ENCODE measurements around the gene SOCS7.

Gene SOCS7

GRCh38 chr17:38442548-38442947 is 90.9 kb downstream of the SOCS7 start:
- DNase-seq = no peak

GRCh38 chr17:38443356-38444031 is 91.8 kb downstream of the SOCS7 start:
- peak; percentile 13 for DNase-seq

- peak; percentile 67 for DNase-seq
These were observed 92.5 kb downstream of the SOCS7 start for GRCh38 chr17:38444151-38444550.

- DNase-seq = no peak
These were observed 96.0 kb downstream of the SOCS7 start for GRCh38 chr17:38447502-38448085.

GRCh38 chr17:38448208-38448771 is 96.6 kb downstream of the SOCS7 start:
- no peak for DNase-seq

GRCh38 chr17:38449364-38449763 is 97.7 kb downstream of the SOCS7 start:
- DNase-seq = no peak

- DNase-seq = no peak
These were observed 98.9 kb downstream of the SOCS7 start for GRCh38 chr17:38450557-38451029.

GRCh38 chr17:38451030-38451839 is 99.6 kb downstream of the SOCS7 start:
- DNase-seq = no peak

- no peak for DNase-seq
These were observed 100.3 kb downstream of the SOCS7 start for GRCh38 chr17:38451840-38452529.

- no peak for DNase-seq
These were observed 101.1 kb downstream of the SOCS7 start for GRCh38 chr17:38452719-38453118.

- no peak for DNase-seq
These were observed 102.3 kb downstream of the SOCS7 start for GRCh38 chr17:38453951-38454421.

GRCh38 chr17:38454532-38454931 is 102.9 kb downstream of the SOCS7 start:
- no peak for DNase-seq
